ENCODE results near the gene MRPS25. TPM values are rescaled to one million over a fixed set of nuclear protein-coding genes. Genes with fewer than 3 reads are reported as not detected.

Gene MRPS25
- total RNA-seq, 1 donor: 21.3 TPM

- DNase-seq (ENCODE audit: low read depth in 2 of 3, low spot score in 2 of 3): no peak
These were observed 21.1 kb upstream of the MRPS25 start for GRCh38 chr3:15086263-15086662.

- no peak for DNase-seq (ENCODE audit: low read depth in 2 of 3, low spot score in 2 of 3)
These were observed 18.1 kb upstream of the MRPS25 start for GRCh38 chr3:15083252-15083651.

- DNase-seq (ENCODE audit: low read depth in 2 of 3, low spot score in 2 of 3): no peak
These were observed 17.0 kb upstream of the MRPS25 start for GRCh38 chr3:15081960-15082664.

- no peak for DNase-seq (ENCODE audit: low read depth in 2 of 3, low spot score in 2 of 3)
These were observed 14.0 kb upstream of the MRPS25 start for GRCh38 chr3:15079091-15079490.

GRCh38 chr3:15074500-15074899, 9.4 kb upstream of the MRPS25 start:
- no peak for DNase-seq (ENCODE audit: low read depth in 2 of 3, low spot score in 2 of 3)

- no peak for DNase-seq (ENCODE audit: low read depth in 2 of 3, low spot score in 2 of 3)
These were observed 6.6 kb upstream of the MRPS25 start for GRCh38 chr3:15071699-15072098.

- no peak for DNase-seq (ENCODE audit: low read depth in 2 of 3, low spot score in 2 of 3)
These were observed 4.3 kb upstream of the MRPS25 start for GRCh38 chr3:15069441-15069840.

GRCh38 chr3:15066467-15066866, 1.4 kb upstream of the MRPS25 start:
- no peak for DNase-seq (ENCODE audit: low read depth in 2 of 3, low spot score in 2 of 3)

- DNase-seq (ENCODE audit: low read depth in 2 of 3, low spot score in 2 of 3): no peak
These were observed 464 bp upstream of the MRPS25 start for GRCh38 chr3:15065550-15066007.

- peak in 1 of 3 donors; percentile 25 for DNase-seq (ENCODE audit: low read depth in 2 of 3, low spot score in 2 of 3)
These were observed 748 bp downstream of the MRPS25 start for GRCh38 chr3:15064299-15064834.

- no peak for DNase-seq (ENCODE audit: low read depth in 2 of 3, low spot score in 2 of 3)
These were observed 1.3 kb downstream of the MRPS25 start for GRCh38 chr3:15063656-15064286.

GRCh38 chr3:15063238-15063637, 1.9 kb downstream of the MRPS25 start:
- DNase-seq (ENCODE audit: low read depth in 2 of 3, low spot score in 2 of 3): no peak

- no peak for DNase-seq (ENCODE audit: low read depth in 2 of 3, low spot score in 2 of 3)
These were observed 5.1 kb downstream of the MRPS25 start for GRCh38 chr3:15060029-15060428.

GRCh38 chr3:15056676-15057404, 8.3 kb downstream of the MRPS25 start:
- no peak for DNase-seq (ENCODE audit: low read depth in 2 of 3, low spot score in 2 of 3)

- no peak for DNase-seq (ENCODE audit: low read depth in 2 of 3, low spot score in 2 of 3)
These were observed 10.0 kb downstream of the MRPS25 start for GRCh38 chr3:15055019-15055557.

- DNase-seq (ENCODE audit: low read depth in 2 of 3, low spot score in 2 of 3): no peak
These were observed 11.6 kb downstream of the MRPS25 start for GRCh38 chr3:15053541-15053940.

- DNase-seq (ENCODE audit: low read depth in 2 of 3, low spot score in 2 of 3): peak in 2 of 3 donors; percentile 17 to 26
These were observed 12.5 kb downstream of the MRPS25 start for GRCh38 chr3:15052335-15053242.

- peak in 2 of 3 donors; percentile 43 to 58 for DNase-seq (ENCODE audit: low read depth in 2 of 3, low spot score in 2 of 3)
These were observed 13.6 kb downstream of the MRPS25 start for GRCh38 chr3:15051531-15051930.

GRCh38 chr3:15050405-15051092, 14.6 kb downstream of the MRPS25 start:
- no peak for DNase-seq (ENCODE audit: low read depth in 2 of 3, low spot score in 2 of 3)
